ENCODE measurements around the gene ATP6V0A4. TPM values are rescaled to one million over a fixed set of nuclear protein-coding genes. Genes with fewer than 3 reads are reported as not detected.
"Not testable (repeated sequence)": the region's sequence is repeated elsewhere in the genome, so short reads cannot be mapped to it uniquely, and the experiment has no call there.

ATP6V0A4 gene
- total RNA-seq, 1 experiment from 2014 or later = 9.1 TPM

DNA sequence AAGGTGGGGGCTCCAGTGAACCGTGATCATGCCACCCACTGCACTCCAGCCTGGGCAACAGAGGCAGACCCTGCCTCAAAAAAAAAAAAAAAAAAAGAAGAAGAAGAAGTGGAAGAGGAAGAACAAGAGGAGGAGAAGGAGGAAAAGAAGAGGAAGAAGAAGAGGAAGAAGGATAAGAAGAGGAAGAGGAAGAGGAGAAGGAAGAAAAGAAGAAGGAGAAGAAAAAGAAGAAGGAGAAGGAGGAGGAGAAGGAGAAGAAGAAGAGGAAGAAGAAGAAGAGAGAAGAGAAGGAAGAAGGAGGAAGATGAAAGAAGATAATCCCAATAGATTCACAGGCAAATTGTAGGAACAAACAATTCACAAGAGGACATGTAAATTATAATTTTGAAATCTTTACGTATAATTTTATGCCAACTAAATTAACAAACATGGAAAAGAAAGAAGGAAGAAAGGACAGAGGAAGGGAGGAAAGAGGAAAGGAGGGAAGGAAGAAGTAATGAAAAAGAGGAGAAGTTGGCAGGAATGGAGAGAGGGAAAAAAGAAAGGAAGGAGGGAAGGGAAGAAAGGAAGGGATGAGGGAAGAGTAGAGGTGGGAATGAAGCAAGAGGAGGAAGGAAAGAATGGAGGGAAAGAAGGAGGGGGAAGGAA is 100.3 kb downstream of the ATP6V0A4 start:
- Histone ChIP-seq H3K36me3 (ENCODE audit: low read depth) (no peaks in the 10 kb centered on the region), H3K27me3 (ENCODE audit: insufficient read depth, low read depth) (no peaks in the 10 kb centered on the region), H3F3A (ENCODE audit: insufficient read depth, low read depth) (no peaks in the 10 kb centered on the region), H3K27ac (no peak overlapping the region), H3K9me3 (ENCODE audit: insufficient read depth, low read depth) (no peaks in the 10 kb centered on the region), H3K4me1 (replicated peaks; ENCODE audit: insufficient read depth) (no peaks in the 10 kb centered on the region), H3K9me2 (ENCODE audit: insufficient read depth) (no peaks in the 10 kb centered on the region; the same call in 1 of the 2 replicates), H2AFZ (no peak overlapping the region), H3K4me3 (no peak overlapping the region), H4K20me1 (ENCODE audit: insufficient read depth) (no peaks in the 10 kb centered on the region), H3K4me2 (no peak overlapping the region), H3K79me2 (ENCODE audit: low read depth) (no peaks in the 10 kb centered on the region)
- TF ChIP-seq CTCF (conservative IDR thresholded peaks at IDR 0.05) (no peak), EZH2 (IDR thresholded peaks at IDR 0.05; ENCODE audit: low read depth) (no peak)
- CTCF ChIA-PET = no interaction called here
- intact Hi-C loops (cut with micrococcal nuclease; ENCODE audit: unreplicated experiment) = no loop called here
- DNase-seq = no peak
- no TSS peak for BruUV-seq (replicated peaks)
- POLR2A ChIA-PET (ENCODE audit: unreplicated experiment) = no interaction called here

DNA sequence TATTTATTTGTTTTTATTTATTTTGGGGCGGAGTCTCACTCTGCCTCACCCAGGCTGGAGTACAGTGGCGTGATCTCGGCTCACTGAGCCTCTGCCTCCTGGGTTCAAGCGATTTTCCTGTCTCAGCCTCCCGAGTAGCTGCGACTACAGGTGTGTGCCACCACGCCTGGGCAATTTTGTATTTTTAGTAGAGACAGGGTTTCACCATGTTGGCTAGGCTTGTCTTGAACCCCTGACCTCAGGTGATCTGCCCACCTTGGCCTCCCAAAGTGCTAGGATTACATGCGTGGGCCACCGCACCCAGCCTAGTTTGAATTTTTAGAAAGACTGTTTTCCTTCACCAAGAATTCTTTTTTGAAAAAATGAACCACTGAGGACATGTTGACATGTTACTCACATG is 102.2 kb downstream of the ATP6V0A4 start:
- H3K36me3 ChIP-seq (ENCODE audit: low read depth); H3F3A ChIP-seq (ENCODE audit: insufficient read depth, low read depth); CTCF ChIA-PET; H3K27me3 ChIP-seq (ENCODE audit: insufficient read depth, low read depth); H3K79me2 ChIP-seq (ENCODE audit: low read depth); H2AFZ ChIP-seq; H3K27ac ChIP-seq; DNase-seq; H3K4me3 ChIP-seq; H3K9me2 ChIP-seq (ENCODE audit: insufficient read depth); H3K4me1 ChIP-seq (replicated peaks; ENCODE audit: insufficient read depth); H4K20me1 ChIP-seq (ENCODE audit: insufficient read depth); H3K9me3 ChIP-seq (ENCODE audit: insufficient read depth, low read depth); BruUV-seq (replicated peaks); POLR2A ChIA-PET (ENCODE audit: unreplicated experiment); intact Hi-C loops (cut with micrococcal nuclease; ENCODE audit: unreplicated experiment); H3K4me2 ChIP-seq: not testable (repeated sequence)

GRCh38 chr7:138695106-138695505 is 102.9 kb downstream of the ATP6V0A4 start:
- BruUV-seq (replicated peaks) = no TSS peak
- Histone ChIP-seq H3K4me3 (no peak overlapping the region), H3K4me1 (replicated peaks; ENCODE audit: insufficient read depth) (no peaks in the 10 kb centered on the region), H3F3A (ENCODE audit: insufficient read depth, low read depth) (no peaks in the 10 kb centered on the region), H3K27me3 (ENCODE audit: insufficient read depth, low read depth) (no peaks in the 10 kb centered on the region), H3K4me2 (no peak overlapping the region), H3K36me3 (ENCODE audit: low read depth) (no peaks in the 10 kb centered on the region), H4K20me1 (ENCODE audit: insufficient read depth) (no peaks in the 10 kb centered on the region), H3K79me2 (ENCODE audit: low read depth) (no peaks in the 10 kb centered on the region), H2AFZ (no peak overlapping the region), H3K9me3 (ENCODE audit: insufficient read depth, low read depth) (no peaks in the 10 kb centered on the region), H3K27ac (no peak overlapping the region), H3K9me2 (ENCODE audit: insufficient read depth) (no peaks in the 10 kb centered on the region; the same call in 1 of the 2 replicates)
- POLR2A ChIA-PET (ENCODE audit: unreplicated experiment) = no interaction called here
- no peak for TF ChIP-seq CTCF (conservative IDR thresholded peaks at IDR 0.05)
- no peak for TF ChIP-seq EZH2 (IDR thresholded peaks at IDR 0.05; ENCODE audit: low read depth)
- intact Hi-C loops (cut with micrococcal nuclease; ENCODE audit: unreplicated experiment) = no loop called here
- CTCF ChIA-PET = no interaction called here
- no peak for DNase-seq

DNA sequence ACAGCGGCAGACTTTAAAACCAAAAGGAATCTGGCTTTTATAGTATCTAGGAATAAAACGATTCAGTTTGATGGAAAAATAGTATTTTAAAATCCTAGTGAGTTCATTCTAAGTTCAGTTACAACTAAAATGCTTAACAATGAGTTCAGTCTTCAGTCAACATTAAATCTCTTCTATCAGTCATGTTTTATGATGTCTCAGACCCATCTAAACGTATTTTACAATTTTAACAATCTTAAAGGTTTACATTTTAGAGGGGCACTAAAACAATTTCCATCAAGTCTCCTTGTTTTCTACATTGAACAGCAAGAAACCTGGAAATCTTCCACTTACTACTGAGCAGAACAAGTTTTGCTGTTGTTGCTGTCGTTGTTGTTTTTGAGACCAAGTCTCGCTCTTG is 106.8 kb downstream of the ATP6V0A4 start:
- no peak overlapping the region for H3K4me2 ChIP-seq
- no peaks in the 10 kb centered on the region for H3K79me2 ChIP-seq (ENCODE audit: low read depth)
- no peak overlapping the region for H3K4me3 ChIP-seq
- TF ChIP-seq CTCF (conservative IDR thresholded peaks at IDR 0.05) (no peak), EZH2 (IDR thresholded peaks at IDR 0.05; ENCODE audit: low read depth) (no peak)
- no peaks in the 10 kb centered on the region for H3K36me3 ChIP-seq (ENCODE audit: low read depth)
- no peaks in the 10 kb centered on the region for H3K9me3 ChIP-seq (ENCODE audit: insufficient read depth, low read depth)
- H4K20me1 ChIP-seq (ENCODE audit: insufficient read depth) = no peaks in the 10 kb centered on the region
- H3F3A ChIP-seq (ENCODE audit: insufficient read depth, low read depth) = no peaks in the 10 kb centered on the region
- no peaks in the 10 kb centered on the region; the same call in 1 of the 2 replicates for H3K9me2 ChIP-seq (ENCODE audit: insufficient read depth)
- DNase-seq = no peak
- intact Hi-C loops (cut with micrococcal nuclease; ENCODE audit: unreplicated experiment) = no loop called here
- no peaks in the 10 kb centered on the region for H3K4me1 ChIP-seq (replicated peaks; ENCODE audit: insufficient read depth)
- ChIA-PET CTCF (no interaction called here), POLR2A (ENCODE audit: unreplicated experiment) (no interaction called here)
- H2AFZ ChIP-seq = no peak overlapping the region
- no peaks in the 10 kb centered on the region for H3K27me3 ChIP-seq (ENCODE audit: insufficient read depth, low read depth)
- H3K27ac ChIP-seq = no peak overlapping the region
- BruUV-seq (replicated peaks) = no TSS peak
